HG03457 (cell line): ENCODE results near the gene MFN2.
A peak's percentile ranks its signal among the peaks of the same experiment; 100 is the strongest.
"Not testable (repeated sequence)": the region's sequence is repeated elsewhere in the genome, so short reads cannot be mapped to it uniquely, and the experiment has no call there.

ENCODE experiments used
- ATAC-seq: cut with Tn5 transposase; IDR thresholded peaks from one replicate; pipeline ENCODE4 v1.9.1; 2021; ENCODE audit warnings: moderate number of reproducible peaks; ENCODE audit not compliant: unreplicated experiment

MFN2 gene

DNA sequence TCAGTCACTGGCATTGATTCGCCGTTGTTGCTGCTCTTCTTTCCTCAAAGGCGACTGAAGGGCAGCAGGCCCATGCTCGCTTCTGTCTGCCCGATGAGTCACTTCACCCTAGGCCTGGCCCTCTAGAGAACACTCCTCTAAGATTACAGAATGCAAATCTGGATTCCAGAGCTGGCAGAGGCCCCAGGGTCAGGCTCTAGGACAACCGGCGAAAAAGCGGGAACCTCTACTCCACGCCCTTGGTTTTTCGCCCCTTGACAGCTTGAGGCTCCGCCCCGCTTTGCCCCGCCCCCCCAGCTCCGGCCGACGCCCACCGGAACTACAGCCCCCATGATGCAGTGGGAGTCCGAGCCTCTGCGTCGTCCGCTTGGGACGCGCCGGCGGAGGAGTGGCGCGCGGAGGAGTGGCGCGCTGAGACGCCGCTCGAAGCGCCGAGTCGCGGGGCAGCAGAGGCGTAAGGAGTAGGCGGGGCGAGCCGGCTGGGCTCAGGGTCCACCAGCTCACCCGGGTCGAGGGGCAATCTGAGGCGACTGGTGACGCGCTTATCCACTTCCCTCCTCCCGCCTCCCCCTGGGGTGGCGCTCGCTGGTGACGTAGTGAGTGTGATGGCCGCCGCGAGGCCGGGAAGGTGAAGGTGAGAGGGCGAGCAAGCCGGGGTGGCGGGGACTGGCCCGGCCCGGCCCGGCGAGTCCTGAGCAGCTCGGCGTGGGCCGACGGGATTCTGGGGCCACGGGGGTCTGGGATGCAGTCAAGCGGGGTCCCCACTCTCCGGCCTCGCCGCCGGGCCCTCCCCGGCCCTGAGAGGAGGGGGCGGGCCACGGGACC is at the start of gene MFN2:
TSS of gene MFN2 (plus strand) at position 594 of the 825 bp plus-strand sequence. CDS start 8,725 bp downstream, outside the sequence.
- ATAC-seq, result peak; percentile 86

GRCh38 chr1:11930571-11931445 is 49.4 kb upstream of the MFN2 start:
- no peak for ATAC-seq

GRCh38 chr1:11931845-11932244 is 48.4 kb upstream of the MFN2 start:
- no peak for ATAC-seq

- peak; percentile 78 for ATAC-seq
Observed at GRCh38 chr1:11934302-11935056, 45.8 kb upstream of the MFN2 start, which contains the start of gene PLOD1. TSS of gene PLOD1 (plus strand) at chr1:11934717. CDS start at chr1:11934780, 63 bp downstream.

DNA sequence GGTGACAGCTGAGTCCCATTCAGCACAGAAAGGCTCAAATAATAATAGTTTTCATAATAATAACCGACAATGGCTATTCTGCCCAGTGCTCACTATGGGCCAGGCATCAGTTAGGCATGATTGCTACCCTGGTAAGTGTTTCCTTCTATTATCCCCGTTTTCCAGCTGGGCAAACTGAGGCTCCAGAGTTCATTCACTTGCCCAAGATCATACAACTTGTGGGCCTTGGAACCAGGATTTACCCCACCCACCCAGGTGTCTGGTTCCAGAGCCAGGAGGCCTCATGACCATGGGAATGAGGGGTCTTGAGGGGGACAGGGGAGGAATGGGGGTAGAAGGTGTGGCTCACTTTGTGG is 45.2 kb upstream of the MFN2 start:
- ATAC-seq, result no peak

- not testable (repeated sequence) for ATAC-seq
Observed at GRCh38 chr1:11935733-11936132, 44.5 kb upstream of the MFN2 start.

DNA sequence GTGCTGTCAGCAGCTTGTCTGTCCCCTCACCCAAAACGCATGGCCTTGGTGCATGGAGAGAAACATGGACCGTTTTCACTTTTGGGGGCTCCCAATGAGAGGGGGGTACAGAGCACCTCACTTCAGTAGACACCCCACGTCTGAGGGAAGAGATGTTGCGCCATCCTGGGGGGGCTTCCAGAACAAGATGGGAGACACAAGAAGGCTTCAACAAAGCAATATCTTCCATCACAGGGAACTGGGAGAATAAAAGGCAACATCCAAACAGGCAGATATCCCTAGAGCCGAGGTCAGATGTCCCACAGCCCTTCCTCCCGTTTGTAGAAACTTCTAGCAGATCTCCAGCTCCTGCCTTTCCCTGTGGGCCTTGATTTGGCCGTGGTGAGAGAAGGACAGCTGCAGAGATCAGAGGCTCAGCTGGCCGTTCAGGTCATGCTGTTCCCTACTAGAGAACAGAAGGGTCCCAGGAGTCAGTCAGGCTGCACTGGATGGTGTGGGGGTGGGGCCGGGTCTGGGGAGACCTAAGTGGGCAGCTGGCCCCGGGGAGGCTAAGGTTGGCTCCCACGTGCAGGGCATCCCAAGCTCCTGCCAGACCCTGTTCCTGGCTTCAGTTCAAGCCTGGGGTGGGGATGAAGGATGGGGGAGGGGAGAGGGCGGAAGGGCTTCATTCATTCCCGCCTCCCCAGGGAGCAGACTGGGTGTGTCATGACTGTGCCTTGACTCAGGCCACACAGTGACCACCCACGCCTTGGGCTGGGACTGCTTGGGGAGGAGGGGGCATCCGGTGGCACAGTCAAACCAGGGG is 41.3 kb upstream of the MFN2 start:
- ATAC-seq, result no peak

- not testable (repeated sequence) for ATAC-seq
Observed at GRCh38 chr1:11939794-11940193, 40.5 kb upstream of the MFN2 start.

- no peak for ATAC-seq
Observed at GRCh38 chr1:11940260-11940921, 39.9 kb upstream of the MFN2 start.

- ATAC-seq, result no peak
Observed at GRCh38 chr1:11942280-11942679, 38.0 kb upstream of the MFN2 start.

DNA sequence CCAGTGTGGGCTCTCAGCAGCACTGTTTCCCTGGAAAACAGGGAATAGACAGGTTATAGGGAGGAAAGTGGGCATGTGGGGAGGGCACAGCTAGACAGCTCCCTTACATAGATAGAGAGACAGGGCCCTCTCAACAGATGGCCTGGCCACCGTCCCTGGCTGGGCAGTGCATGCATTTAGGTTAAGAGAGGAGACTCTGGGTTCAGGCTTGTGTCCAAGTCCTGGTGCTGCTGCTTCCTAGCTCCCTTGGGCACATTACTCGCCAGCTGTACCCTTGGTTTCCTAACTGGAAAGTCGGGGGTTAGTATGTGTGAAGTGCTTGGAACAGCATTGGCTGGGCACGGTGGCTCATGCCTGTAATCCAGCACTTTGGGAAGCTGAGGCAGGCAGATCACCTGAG is 36.6 kb upstream of the MFN2 start:
- no peak for ATAC-seq

- ATAC-seq, result no peak
Observed at GRCh38 chr1:11944358-11944931, 35.8 kb upstream of the MFN2 start.

DNA sequence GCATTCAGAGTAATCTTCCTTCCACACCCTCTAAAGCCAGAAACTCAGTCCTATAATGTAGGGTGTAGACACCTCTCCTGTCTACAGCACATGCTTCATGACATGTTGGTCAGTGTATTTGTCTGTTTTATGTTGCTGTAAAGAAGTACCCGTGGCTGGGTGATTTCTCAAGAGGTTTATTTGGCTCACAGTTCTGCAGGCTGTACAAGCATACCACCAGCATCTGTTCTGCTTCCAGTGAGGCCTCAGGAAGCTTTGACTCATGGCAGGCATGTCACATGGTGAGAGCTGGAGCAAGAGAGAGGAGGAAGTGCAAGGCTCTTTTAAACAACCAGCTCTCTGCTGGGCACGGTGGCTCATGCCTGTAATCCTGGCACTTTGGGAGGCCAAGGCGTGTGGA is 33.6 kb upstream of the MFN2 start:
- no peak for ATAC-seq

GRCh38 chr1:11948822-11949458 is 31.3 kb upstream of the MFN2 start:
- ATAC-seq, result no peak

GRCh38 chr1:11951901-11952300 is 28.3 kb upstream of the MFN2 start:
- ATAC-seq, result no peak

DNA sequence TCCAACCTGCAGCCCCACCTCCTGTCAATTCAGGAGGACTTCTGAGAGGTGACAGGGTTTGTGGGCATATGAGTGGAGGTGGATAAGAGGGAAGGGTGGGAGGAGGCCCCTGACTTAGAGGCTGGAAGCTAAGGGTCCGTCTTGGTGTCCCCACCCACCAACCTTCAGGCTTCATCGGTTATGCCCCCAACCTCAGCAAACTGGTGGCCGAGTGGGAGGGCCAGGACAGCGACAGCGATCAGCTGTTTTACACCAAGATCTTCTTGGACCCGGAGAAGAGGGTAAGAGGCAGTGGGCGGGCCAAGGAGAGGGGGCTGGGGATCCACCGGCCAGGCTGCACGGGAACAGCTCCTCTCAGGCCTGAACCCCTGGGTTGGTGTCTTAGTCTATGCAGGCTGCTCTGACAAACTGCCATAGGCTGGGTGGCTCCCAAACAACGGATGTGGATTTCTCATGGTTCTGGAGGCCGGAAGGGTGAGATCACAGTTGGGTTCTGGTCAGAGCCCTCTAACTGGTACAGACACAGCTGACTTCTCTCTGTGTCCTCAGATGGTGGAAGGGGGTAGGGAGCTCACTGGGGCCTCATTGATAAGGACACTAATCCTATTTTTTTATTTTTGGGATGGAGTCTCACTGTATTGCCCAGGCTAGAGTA is 27.7 kb upstream of the MFN2 start:
- no peak for ATAC-seq

- no peak for ATAC-seq
Observed at GRCh38 chr1:11955221-11955620, 25.0 kb upstream of the MFN2 start.

GRCh38 chr1:11957398-11957797 is 22.8 kb upstream of the MFN2 start:
- ATAC-seq, result no peak
